ENCODE data around the gene DPYD. TPM values are rescaled to one million over a fixed set of nuclear protein-coding genes. Genes with fewer than 3 reads are reported as not detected.

The DPYD gene
- total RNA-seq, 2 experiments from 2014 or later = 34.4 to 35.9 TPM

DNA sequence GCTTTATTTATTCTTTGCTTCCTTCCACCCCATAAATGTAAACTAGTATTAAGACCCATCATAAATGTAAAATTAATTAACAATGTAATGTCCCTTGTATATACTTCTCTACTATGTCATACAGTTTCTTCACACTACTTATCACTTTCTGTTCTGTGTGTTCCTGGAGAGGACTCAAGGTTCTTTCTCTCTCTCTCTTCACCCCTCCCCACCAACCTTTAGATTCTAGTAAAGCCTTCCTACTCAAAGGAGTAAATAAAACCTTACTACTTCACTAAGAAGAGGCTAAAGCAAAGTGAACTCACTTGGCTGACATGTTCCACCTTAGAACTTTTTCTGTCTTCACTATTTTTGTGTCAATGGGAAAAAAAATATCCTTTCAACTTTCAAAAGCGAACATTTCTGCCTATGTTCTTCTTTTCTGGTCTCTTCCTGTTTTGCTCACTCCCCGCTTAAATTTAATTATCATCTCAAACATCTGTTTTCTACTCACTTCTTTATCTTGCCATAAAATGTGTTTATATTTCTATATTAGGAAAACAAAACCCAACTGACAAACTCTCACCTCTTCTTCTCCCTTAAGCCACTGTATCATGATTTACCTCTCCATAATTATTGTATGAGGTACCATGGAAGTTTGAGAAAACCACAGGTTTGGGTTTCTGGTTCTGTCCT, 260.3 kb downstream of the DPYD start:
- intact Hi-C loops (cut with DNase I, micrococcal nuclease) = no loop called here

DNA sequence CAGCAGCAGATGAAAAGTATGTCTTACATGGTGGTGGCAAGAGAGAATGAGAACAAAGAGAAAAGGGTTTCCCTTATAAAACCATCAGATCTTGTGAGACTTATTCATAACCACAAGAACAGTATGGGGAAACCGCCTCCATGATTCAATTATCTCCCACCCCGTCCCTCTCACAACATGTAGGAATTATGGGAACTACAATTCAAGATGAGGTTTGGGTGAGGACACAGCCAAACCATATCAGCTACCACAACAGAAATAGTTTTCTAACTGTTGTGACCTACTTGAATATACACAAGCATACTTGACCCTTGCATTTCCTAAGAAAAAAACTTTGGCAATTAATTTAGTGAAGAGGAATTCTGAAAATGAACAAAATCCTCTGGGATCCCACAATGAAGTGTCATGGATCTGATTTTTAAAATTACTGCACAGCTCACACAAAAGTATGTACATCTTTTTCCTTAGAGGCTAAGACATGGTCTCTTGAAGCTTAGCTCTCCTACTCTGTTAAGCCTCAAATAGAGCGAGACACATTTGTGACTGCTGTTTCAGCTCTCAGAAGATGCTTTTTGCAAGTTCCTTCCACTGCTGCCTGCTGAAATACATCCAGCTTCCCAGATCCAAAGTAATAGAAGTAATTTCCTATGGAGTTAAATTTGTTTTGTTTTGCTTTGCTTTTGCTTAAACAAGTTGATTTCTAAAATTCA, 265.8 kb downstream of the DPYD start:
- DNase-seq = no peak
- Histone ChIP-seq H3K27me3 (ENCODE audit: control insufficient read depth in 1 of 2, insufficient read depth in 2 of 2, low read length in 2 of 2) (no peaks in the 10 kb centered on the region), H3K36me3 (ENCODE audit: insufficient read depth, low read length) (no peaks in the 10 kb centered on the region), H3K9me3 (ENCODE audit: control insufficient read depth in 1 of 2, insufficient read depth in 1 of 2, low read length in 2 of 2) (no peaks in the 10 kb centered on the region), H3K4me1 (ENCODE audit: insufficient read depth, low read length) (no peaks in the 10 kb centered on the region), H3K27ac (ENCODE audit: low read depth in 1 of 2, low read length in 2 of 2) (no peak overlapping the region), H3K4me3 (ENCODE audit: low read length) (no peak overlapping the region)
- ChIA-PET POLR2A (no interaction called here), CTCF (no interaction called here)
- no peak overlapping the region for H3K4me3 Mint-ChIP-seq
- no peak overlapping the region for H3K27ac Mint-ChIP-seq
- H3K9me3 Mint-ChIP-seq = peaks cover 2% of the 10 kb centered on the region
- TF ChIP-seq, protein P1, sequence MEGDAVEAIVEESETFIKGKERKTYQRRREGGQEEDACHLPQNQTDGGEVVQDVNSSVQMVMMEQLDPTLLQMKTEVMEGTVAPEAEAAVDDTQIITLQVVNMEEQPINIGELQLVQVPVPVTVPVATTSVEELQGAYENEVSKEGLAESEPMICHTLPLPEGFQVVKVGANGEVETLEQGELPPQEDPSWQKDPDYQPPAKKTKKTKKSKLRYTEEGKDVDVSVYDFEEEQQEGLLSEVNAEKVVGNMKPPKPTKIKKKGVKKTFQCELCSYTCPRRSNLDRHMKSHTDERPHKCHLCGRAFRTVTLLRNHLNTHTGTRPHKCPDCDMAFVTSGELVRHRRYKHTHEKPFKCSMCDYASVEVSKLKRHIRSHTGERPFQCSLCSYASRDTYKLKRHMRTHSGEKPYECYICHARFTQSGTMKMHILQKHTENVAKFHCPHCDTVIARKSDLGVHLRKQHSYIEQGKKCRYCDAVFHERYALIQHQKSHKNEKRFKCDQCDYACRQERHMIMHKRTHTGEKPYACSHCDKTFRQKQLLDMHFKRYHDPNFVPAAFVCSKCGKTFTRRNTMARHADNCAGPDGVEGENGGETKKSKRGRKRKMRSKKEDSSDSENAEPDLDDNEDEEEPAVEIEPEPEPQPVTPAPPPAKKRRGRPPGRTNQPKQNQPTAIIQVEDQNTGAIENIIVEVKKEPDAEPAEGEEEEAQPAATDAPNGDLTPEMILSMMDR (IDR thresholded peaks at IDR 0.05) = no peak
- peaks cover 49% of the 10 kb centered on the region for H3K36me3 Mint-ChIP-seq (ENCODE audit: low read depth)
- H3K27me3 Mint-ChIP-seq = no peaks in the 10 kb centered on the region
- ATAC-seq (ENCODE audit: poor library complexity) = no peak
- no peaks in the 10 kb centered on the region for H3K4me1 Mint-ChIP-seq (ENCODE audit: low read depth)
- intact Hi-C loops (cut with DNase I, micrococcal nuclease) = no loop called here

More for the DNA sequence above, 260.3 kb downstream of the DPYD start:
- H3K4me1 Mint-ChIP-seq (ENCODE audit: low read depth) = peaks cover 12% of the 10 kb centered on the region
- H3K36me3 Mint-ChIP-seq (ENCODE audit: low read depth) = peaks cover 28% of the 10 kb centered on the region
- H3K27me3 Mint-ChIP-seq = no peaks in the 10 kb centered on the region
- TF ChIP-seq, protein P1 (IDR thresholded peaks at IDR 0.05) = no peak
- no peak overlapping the region for H3K4me3 Mint-ChIP-seq
- ChIA-PET CTCF (no interaction called here), POLR2A (no interaction called here)
- H3K27ac Mint-ChIP-seq = no peak overlapping the region
- DNase-seq (no peak), ATAC-seq (ENCODE audit: poor library complexity) (no peak)
- Histone ChIP-seq H3K9me3 (ENCODE audit: control insufficient read depth in 1 of 2, insufficient read depth in 1 of 2, low read length in 2 of 2) (no peaks in the 10 kb centered on the region), H3K36me3 (ENCODE audit: insufficient read depth, low read length) (no peaks in the 10 kb centered on the region), H3K4me1 (ENCODE audit: insufficient read depth, low read length) (no peaks in the 10 kb centered on the region), H3K27me3 (ENCODE audit: control insufficient read depth in 1 of 2, insufficient read depth in 2 of 2, low read length in 2 of 2) (no peaks in the 10 kb centered on the region), H3K4me3 (ENCODE audit: low read length) (no peak overlapping the region), H3K27ac (ENCODE audit: low read depth in 1 of 2, low read length in 2 of 2) (no peak overlapping the region)
- no peaks in the 10 kb centered on the region for H3K9me3 Mint-ChIP-seq

DNA sequence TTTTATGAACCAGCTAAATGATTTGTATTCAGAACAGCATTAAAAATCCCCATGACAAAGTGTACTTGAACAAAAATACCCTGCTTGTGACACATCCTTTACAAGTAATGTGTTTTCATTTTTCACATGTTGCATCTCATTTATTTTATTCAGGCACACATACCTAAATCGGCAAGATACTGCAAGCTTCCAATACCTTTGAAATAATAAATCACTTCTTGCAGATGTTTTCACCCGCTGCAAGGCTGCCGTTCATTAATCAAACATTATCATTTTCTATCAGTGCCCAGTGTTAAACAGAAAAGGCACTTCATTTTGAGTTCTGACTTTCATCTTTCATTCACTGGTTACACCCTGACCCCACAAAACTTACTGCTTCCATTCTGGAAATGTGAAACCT, 269.6 kb downstream of the DPYD start:
- Mint-ChIP-seq H3K4me3 (no peak overlapping the region), H3K4me1 (ENCODE audit: low read depth) (no peaks in the 10 kb centered on the region), H3K27me3 (no peaks in the 10 kb centered on the region), H3K27ac (no peak overlapping the region), H3K36me3 (ENCODE audit: low read depth) (peaks cover 65% of the 10 kb centered on the region), H3K9me3 (peaks cover 13% of the 10 kb centered on the region)
- DNase-seq (no peak), ATAC-seq (ENCODE audit: poor library complexity) (no peak)
- H3K27me3 ChIP-seq (ENCODE audit: control insufficient read depth in 1 of 2, insufficient read depth in 2 of 2, low read length in 2 of 2) = no peaks in the 10 kb centered on the region
- H3K4me3 ChIP-seq (ENCODE audit: low read length) = no peak overlapping the region
- H3K9me3 ChIP-seq (ENCODE audit: control insufficient read depth in 1 of 2, insufficient read depth in 1 of 2, low read length in 2 of 2) = peaks cover 0 to 5% of the 10 kb centered on the region in 2 experiments
- ChIA-PET POLR2A (no interaction called here), CTCF (no interaction called here)
- H3K4me1 ChIP-seq (ENCODE audit: insufficient read depth, low read length) = no peaks in the 10 kb centered on the region
- no peak overlapping the region for H3K27ac ChIP-seq (ENCODE audit: low read depth in 1 of 2, low read length in 2 of 2)
- H3K36me3 ChIP-seq (ENCODE audit: insufficient read depth, low read length) = peaks cover 4% of the 10 kb centered on the region
- TF ChIP-seq, protein P1 (IDR thresholded peaks at IDR 0.05) = no peak
- intact Hi-C loops (cut with DNase I, micrococcal nuclease) = no loop called here

Data from CD4-positive, alpha-beta T cell (primary cell).